Endothelial cell of umbilical vein (primary cell): ENCODE results near the gene LONP1. TPM values are rescaled to one million over a fixed set of nuclear protein-coding genes. Genes with fewer than 3 reads are reported as not detected.

Source experiments
- BruUV-seq: library from RNA; stranded (reverse); fragments of 400-500 nt; replicated peaks from 2 replicates; lab custom pipeline; 2021; lab: Mats Ljungman, UMichigan
- CTCF ChIA-PET: fragments of 300-600, 350-600 bp; sonication (Branson Sonifier 250); formaldehyde crosslinking; loops from one replicate; lab custom pipeline; 2021; ENCODE audit warnings: antibody characterized with exemption, inconsistent platforms; lab: Charles Lee
- POLR2A ChIA-PET: fragments of 300-600, 350-600 bp; sonication (Branson Sonifier 250); formaldehyde crosslinking; loops from one replicate; lab custom pipeline; 2021; ENCODE audit warnings: antibody characterized with exemption, inconsistent platforms; lab: Charles Lee
- DNase-seq: peaks from one replicate; pipeline ENCODE4 v3.0.0-alpha.2; 2011; ENCODE audit warnings: low read depth, low spot score
- FAIRE-seq: peaks from 2 replicates; lab custom pipeline; 2011; peaks lifted over from hg19 to GRCh38; lab: Jason Lieb, UNC
- H2AFZ ChIP-seq: 2 replicates; pipeline ENCODE4 v1.6.0; 2012; ENCODE audit warnings: low read depth, low read length, control low read depth, inconsistent platforms
- H3K27ac ChIP-seq: 2 replicates; pipeline ENCODE4 v1.5.1; 2011; ENCODE audit warnings: low read depth, mild to moderate bottlenecking, control low read depth, low read length, moderate library complexity; ENCODE audit not compliant: insufficient read depth
- H3K27me3 ChIP-seq, 2 experiments: 2 replicates each; pipeline versions ENCODE4 v1.6.0 to v1.6.1; 2011; ENCODE audit warnings: low read length in 2 of 2, mixed read lengths in 1 of 2; ENCODE audit not compliant: control insufficient read depth in 2 of 2, insufficient read depth in 2 of 2
- H3K36me3 ChIP-seq, 2 experiments: 2 replicates in 1 of 2; 3 replicates in 1 of 2; pipeline ENCODE4 v1.5.1; 2011; ENCODE audit warnings: low read length in 2 of 2, mild to moderate bottlenecking in 1 of 2, moderate library complexity in 1 of 2; ENCODE audit not compliant: control insufficient read depth in 2 of 2, insufficient read depth in 2 of 2; ENCODE audit errors: extremely low read depth in 1 of 2
- H3K4me1 ChIP-seq: 3 replicates; pipeline ENCODE4 v1.5.1; 2011; ENCODE audit warnings: mild to moderate bottlenecking, low read length; ENCODE audit not compliant: control insufficient read depth, insufficient read depth; ENCODE audit errors: extremely low read depth
- H3K4me2 ChIP-seq: 2 replicates; pipeline ENCODE4 v1.6.1; 2011; ENCODE audit warnings: low read length, control low read depth, mixed read lengths; ENCODE audit not compliant: insufficient read depth
- H3K4me3 ChIP-seq, 3 experiments: fragments of 200-600 bp in 1 of 3; sonication (generic), shearing (Covaris generic) in 1 of 3; replicated peaks in 1 of 3; 2 replicates each; pipeline ENCODE4 v1.5.1; 2011 to 2016; ENCODE audit warnings: control low read depth in 3 of 3, low read length in 3 of 3, mild to moderate bottlenecking in 2 of 3, inconsistent platforms in 1 of 3, low read depth in 1 of 3, moderate library complexity in 1 of 3; ENCODE audit not compliant: insufficient read depth in 1 of 3
- H3K79me2 ChIP-seq: 2 replicates; pipeline ENCODE4 v1.6.0; 2012; ENCODE audit warnings: low read length, inconsistent platforms; ENCODE audit not compliant: control insufficient read depth, insufficient read depth
- H3K9ac ChIP-seq: replicated peaks from 2 replicates; pipeline ENCODE3; 2011; ENCODE audit warnings: low read length, control low read depth; ENCODE audit not compliant: insufficient read depth; ENCODE audit errors: extremely low read depth
- H3K9me1 ChIP-seq: replicated peaks from 3 replicates; pipeline ENCODE4 v1.6.0; 2011; ENCODE audit warnings: mild to moderate bottlenecking, low read length; ENCODE audit not compliant: control insufficient read depth, insufficient read depth; ENCODE audit errors: extremely low read depth
- H3K9me3 ChIP-seq: replicated peaks from 2 replicates; pipeline ENCODE4 v1.5.1; 2012; ENCODE audit warnings: low read length, inconsistent platforms; ENCODE audit not compliant: control insufficient read depth, insufficient read depth
- H4K20me1 ChIP-seq: replicated peaks from 2 replicates; pipeline ENCODE3; 2011; ENCODE audit warnings: mild to moderate bottlenecking, low read length; ENCODE audit not compliant: control insufficient read depth, insufficient read depth; ENCODE audit errors: extremely low read depth
- CTCF ChIP-seq, 2 donors: IDR thresholded peaks; 1 replicate in 1 of 2; 2 replicates in 1 of 2; pipeline ENCODE4 v1.5.1; 2011; ENCODE audit warnings: low read length in 2 of 2, mild to moderate bottlenecking in 2 of 2, moderate library complexity in 2 of 2, control low read depth in 1 of 2, inconsistent platforms in 1 of 2, low read depth in 1 of 2; ENCODE audit not compliant: insufficient read depth in 1 of 2; ENCODE audit errors: extremely low read depth in 1 of 2
- EZH2 ChIP-seq: IDR thresholded peaks from 2 replicates; pipeline ENCODE4 v1.6.1; 2012; ENCODE audit warnings: borderline replicate concordance, low read depth, mild to moderate bottlenecking, moderate library complexity, low read length, inconsistent platforms; ENCODE audit not compliant: severe bottlenecking
- FOS ChIP-seq: IDR thresholded peaks from 2 replicates; pipeline ENCODE4 v1.6.1; 2011; ENCODE audit warnings: mild to moderate bottlenecking, low read length, moderate library complexity, borderline replicate concordance; ENCODE audit not compliant: insufficient read depth
- GATA2 ChIP-seq: IDR thresholded peaks from 2 replicates; pipeline ENCODE4 v1.7.0; 2011; ENCODE audit warnings: low read depth, mild to moderate bottlenecking, moderate library complexity, mixed read lengths, low read length; ENCODE audit not compliant: insufficient read length, insufficient read depth
- JUN ChIP-seq: IDR thresholded peaks from 2 replicates; pipeline ENCODE4 v1.6.1; 2011; ENCODE audit warnings: borderline replicate concordance, low read depth; ENCODE audit not compliant: insufficient read length, insufficient read depth
- MAX ChIP-seq: IDR thresholded peaks from 2 replicates; pipeline ENCODE4 v1.6.1; 2011; ENCODE audit not compliant: insufficient read depth, insufficient read length
- MYC ChIP-seq: IDR thresholded peaks from one replicate; pipeline ENCODE4 v1.6.1; 2011; ENCODE audit warnings: mild to moderate bottlenecking, low read depth, low read length
- POLR2A ChIP-seq: IDR thresholded peaks from 2 replicates; pipeline ENCODE4 v1.6.1; 2012; ENCODE audit warnings: low read depth, mild to moderate bottlenecking, control low read depth, low read length
- POLR2AphosphoS5 ChIP-seq: IDR thresholded peaks from 2 replicates; pipeline ENCODE4 v1.6.1; 2012; ENCODE audit warnings: low read depth, mild to moderate bottlenecking, control low read depth, low read length, moderate library complexity; ENCODE audit not compliant: insufficient read depth
- dilution Hi-C: fragments of 300-500 bp; cut with MboI; formaldehyde crosslinking; loops from one replicate; pipeline ENCODE4 v1.15.0; 2019; ENCODE audit warnings: low sequenced_read_pairs; ENCODE audit not compliant: extremely low pct_ligation_motif_present
- intact Hi-C: fragments of 100-400 bp; cut with micrococcal nuclease; formaldehyde crosslinking; loops from one replicate; pipeline ENCODE4 v1.10.0; 2022
- polyA plus RNA-seq, 4 experiments: library from polyadenylated mRNA; depleted of rRNA in 3 of 4; stranded (reverse) in 3 of 4; unstranded in 1 of 4; fragments of >200 nt; gene quantifications; 2 replicates each; pipeline versions ENCODE4 v1.2.1 to v1.2.3, GENCODE V29; 2011 to 2012; ENCODE audit warnings: missing spikeins in 1 of 4
- total RNA-seq: library from RNA; stranded (reverse); gene quantifications from 2 replicates; pipeline ENCODE4 v1.2.3, GENCODE V29; 2021

The LONP1 gene
- total and polyA plus RNA-seq, 2 donors (not counting 3 experiments of a cell fraction or from before 2014, with no cell fraction given), result 70.0 to 95.7 TPM

- no peaks in the 10 kb centered on the region for H4K20me1 ChIP-seq
- no peak overlapping the region for H2AFZ ChIP-seq
- H3K4me1 ChIP-seq, result no peaks in the 10 kb centered on the region
- no peak for TF ChIP-seq EZH2
- TF ChIP-seq POLR2A, result no peak
- TF ChIP-seq JUN, result no peak
- TF ChIP-seq CTCF (IDR thresholded peaks at IDR 0.05; ENCODE audit: extremely low read depth in 1 of 2, insufficient read depth in 1 of 2, low read depth in 1 of 2, low read length in 2 of 2), result no peak
- no peak for TF ChIP-seq FOS
- no peak for TF ChIP-seq POLR2AphosphoS5
- no peaks in the 10 kb centered on the region for H3K9me3 ChIP-seq
- ChIA-PET POLR2A (no interaction called here), CTCF (no interaction called here)
- intact Hi-C loops (no loop called here), dilution Hi-C loops (no loop called here)
- H3K27ac ChIP-seq, result no peak overlapping the region
- no peak overlapping the region for H3K4me2 ChIP-seq
- no TSS peak for BruUV-seq
- FAIRE-seq (no peak), DNase-seq (no peak)
- H3K9ac ChIP-seq, result no peak overlapping the region
- no peaks in the 10 kb centered on the region for H3K9me1 ChIP-seq
- H3K4me3 ChIP-seq, result no peak overlapping the region
- peaks cover 11 to 42% of the 10 kb centered on the region in 2 experiments for H3K36me3 ChIP-seq
- H3K27me3 ChIP-seq, result no peaks in the 10 kb centered on the region
- H3K79me2 ChIP-seq, result no peaks in the 10 kb centered on the region
Measured at GRCh38 chr19:5669212-5669611, 50.7 kb downstream of the LONP1 start.

GRCh38 chr19:5667751-5668271, 52.1 kb downstream of the LONP1 start:
- DNase-seq, result no peak

More at GRCh38 chr19:5667751-5668271, 52.1 kb downstream of the LONP1 start:
- H3K9ac ChIP-seq, result no peak overlapping the region
- no peak overlapping the region for H3K27ac ChIP-seq
- peaks cover 11 to 53% of the 10 kb centered on the region in 2 experiments for H3K36me3 ChIP-seq
- H3K4me3 ChIP-seq, result no peak overlapping the region
- H3K79me2 ChIP-seq, result no peaks in the 10 kb centered on the region
- H2AFZ ChIP-seq, result no peak overlapping the region
- H4K20me1 ChIP-seq, result no peaks in the 10 kb centered on the region
- BruUV-seq, result TSS peak; percentile 65
- no peak overlapping the region for H3K4me2 ChIP-seq
- intact Hi-C loops, result no loop called here
- no peaks in the 10 kb centered on the region for H3K9me3 ChIP-seq
- ChIA-PET POLR2A (no interaction called here), CTCF (no interaction called here)
- no peaks in the 10 kb centered on the region for H3K9me1 ChIP-seq
- H3K4me1 ChIP-seq, result no peaks in the 10 kb centered on the region
- H3K27me3 ChIP-seq, result no peaks in the 10 kb centered on the region
- TF ChIP-seq POLR2AphosphoS5 (no peak), MAX (no peak), FOS (no peak), JUN (no peak), GATA2 (no peak), POLR2A (no peak), EZH2 (no peak), MYC (no peak), CTCF (IDR thresholded peaks at IDR 0.05; ENCODE audit: extremely low read depth in 1 of 2, insufficient read depth in 1 of 2, low read depth in 1 of 2, low read length in 2 of 2) (no peak)
- dilution Hi-C loops, result no loop called here
- no peak for FAIRE-seq
